CD4-positive, alpha-beta T cell treated with Interleukin-17A for 4 hours (primary cell): Measurements from ENCODE around the gene HCRT.
"Not testable (repeated sequence)": the region's sequence is repeated elsewhere in the genome, so short reads cannot be mapped to it uniquely, and the experiment has no call there.

Experiments
- DNase-seq: peaks from one replicate; pipeline ENCODE4 v3.0.0-alpha.2; 2020; ENCODE audit warnings: mixed read lengths

Gene HCRT

DNA sequence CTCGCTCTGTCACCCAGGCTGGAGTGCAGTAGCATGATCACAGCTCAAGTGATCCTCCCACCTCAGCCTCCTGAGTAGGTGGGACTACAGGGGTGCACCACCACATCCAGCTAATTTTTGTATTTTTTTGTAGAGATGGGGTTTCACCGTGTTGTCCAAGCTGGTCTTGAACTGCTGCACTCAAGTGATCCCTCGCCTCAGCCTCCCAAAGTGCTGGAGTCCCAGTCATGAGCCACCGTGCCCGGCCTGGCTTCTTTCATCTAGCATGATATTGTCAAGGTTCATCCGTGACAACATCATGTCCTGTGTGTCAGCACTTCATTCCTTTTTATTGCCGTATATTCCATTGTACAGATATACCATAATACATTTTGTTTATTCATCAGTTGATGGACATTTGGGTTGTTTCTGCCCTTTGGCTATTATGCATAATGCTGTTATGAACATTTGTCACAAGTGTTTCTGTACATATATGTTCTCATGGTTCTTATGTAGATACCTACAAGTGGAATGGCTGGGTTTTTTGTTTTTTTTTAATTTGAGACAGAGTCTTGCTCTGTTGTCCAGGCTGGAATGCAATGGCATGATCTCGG, 12.4 kb upstream of the HCRT start:
- DNase-seq: no peak

DNA sequence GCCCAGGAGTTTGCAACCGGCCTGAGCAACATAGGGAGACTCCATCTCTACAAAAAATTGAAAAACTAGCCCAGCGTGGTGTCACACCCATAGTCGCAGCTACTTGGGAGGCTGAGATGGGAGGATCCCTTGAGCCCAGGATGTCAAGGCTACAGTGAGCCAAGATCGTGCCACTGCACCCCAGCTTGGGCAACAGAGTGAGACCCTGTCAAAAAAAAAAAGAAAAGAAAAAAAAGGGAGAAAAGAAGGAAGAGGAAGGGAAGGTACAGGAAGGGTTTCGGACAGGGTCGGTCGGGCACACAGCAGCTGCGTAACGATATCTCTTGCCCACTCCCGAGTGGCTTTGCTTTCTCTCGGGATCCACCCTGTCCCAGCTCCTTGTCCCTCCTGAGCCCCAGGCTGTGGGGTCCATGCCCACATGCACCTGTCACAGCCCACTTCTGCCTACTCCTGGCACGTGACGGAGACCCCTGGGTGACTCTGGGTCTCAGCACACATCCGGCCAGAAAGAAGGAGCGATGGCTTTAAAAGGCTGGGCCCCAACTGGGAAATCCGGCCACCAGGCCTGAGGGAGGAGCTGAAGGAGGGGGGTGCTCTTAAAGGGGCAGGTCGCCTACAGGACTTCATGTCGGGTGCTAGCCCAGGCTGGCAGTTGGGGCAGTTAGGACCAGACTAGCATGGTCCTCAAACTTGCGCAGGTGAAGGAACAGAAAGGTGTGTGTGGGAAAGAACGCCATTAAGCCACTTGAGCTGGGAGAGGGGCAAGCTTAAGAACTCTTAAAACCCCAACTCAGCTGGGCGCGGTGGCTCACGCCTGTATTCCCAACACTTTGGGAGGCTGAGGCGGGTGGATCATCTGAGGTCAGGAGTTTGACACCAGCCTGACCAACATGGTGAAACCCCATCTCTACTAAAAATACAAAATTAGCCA, 9.0 kb upstream of the HCRT start, which contains the start of gene GHDC:
Gene GHDC (minus strand): TSS at position 526 of the 931 bp plus-strand sequence. CDS start 913 bp downstream, outside the sequence.
- peak; percentile 84 for DNase-seq

DNA sequence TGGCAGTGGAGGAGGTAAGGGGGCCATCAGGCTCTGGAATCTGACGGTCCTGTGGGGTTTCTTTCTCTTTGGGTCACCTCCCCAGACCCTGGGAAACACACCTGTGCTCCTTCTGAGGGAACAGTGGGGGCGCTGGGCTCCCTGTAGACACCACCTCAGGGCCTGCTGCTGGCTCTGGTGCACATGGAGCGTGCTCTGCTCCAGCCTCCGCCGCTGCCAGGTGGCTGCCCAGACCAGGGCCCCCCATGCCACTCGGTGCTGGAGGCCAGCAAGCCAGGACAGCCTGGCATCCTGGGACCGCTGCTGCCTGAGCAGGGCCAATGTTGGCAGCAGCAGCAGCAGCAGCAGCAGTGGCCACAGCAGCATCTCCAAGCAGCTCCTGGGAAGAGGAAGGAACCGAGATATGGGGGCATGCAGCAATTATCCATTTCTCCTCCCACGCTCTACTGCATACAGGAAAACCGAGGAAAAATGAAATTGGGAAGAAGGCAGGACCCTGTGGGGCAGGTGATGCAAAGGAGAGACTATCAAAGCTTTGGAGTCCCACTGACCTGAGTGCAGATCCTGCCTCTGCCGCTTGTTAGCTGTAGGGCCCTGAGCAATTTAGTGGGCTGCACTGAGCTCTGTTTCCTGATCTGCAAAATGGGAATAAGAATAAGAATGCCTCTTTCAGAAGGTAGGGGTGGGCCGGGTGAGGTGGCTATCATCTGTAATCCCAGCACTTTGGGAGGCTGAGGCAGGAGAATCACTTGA, 8.1 kb upstream of the HCRT start:
- DNase-seq: no peak

DNA sequence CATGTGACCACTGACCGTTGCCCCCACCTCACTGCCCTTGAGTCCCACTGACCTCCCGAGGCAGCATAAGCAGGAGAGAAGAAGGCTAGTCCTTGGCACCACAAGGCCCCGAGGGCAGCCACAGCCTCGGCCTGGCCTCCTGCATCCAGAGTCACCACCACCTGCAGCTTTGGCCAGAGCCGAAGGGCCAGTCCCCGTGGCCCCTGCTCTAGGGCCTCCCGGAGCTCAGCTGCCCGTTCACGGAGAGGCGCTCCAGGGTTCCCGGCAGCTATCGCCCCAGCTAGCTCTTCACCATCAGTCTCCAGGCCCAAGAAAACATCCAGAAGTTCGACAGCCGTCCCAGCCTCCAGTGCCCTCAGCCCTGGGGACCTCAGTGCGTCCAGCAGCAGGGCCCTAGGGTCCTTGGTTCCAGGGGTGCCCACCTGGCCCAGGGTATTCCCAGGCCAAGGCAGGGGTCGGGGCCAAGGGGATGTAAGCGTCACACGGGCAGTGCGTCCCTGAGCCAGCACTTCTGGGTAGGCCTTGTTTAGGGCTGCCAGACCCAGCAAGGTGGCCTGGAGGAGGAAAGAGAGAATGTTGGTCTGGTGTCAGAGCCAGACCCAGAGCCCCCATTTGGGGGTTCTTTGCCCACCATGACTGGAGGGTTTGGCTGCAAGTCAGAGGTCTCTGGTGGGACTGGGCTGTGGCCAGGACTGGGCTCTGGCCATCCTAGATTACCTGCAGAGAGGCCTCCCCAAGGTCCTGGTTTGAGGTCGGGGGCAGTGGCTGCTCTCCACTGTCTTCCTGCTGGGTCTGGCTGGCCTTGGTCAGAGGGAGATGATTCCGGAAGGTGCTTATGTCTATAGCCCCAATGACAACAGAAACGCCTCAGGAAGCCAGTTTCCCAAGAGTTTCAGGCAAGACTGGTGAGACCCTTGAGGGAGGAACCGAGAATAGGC, 7.2 kb upstream of the HCRT start:
- no peak for DNase-seq

DNA sequence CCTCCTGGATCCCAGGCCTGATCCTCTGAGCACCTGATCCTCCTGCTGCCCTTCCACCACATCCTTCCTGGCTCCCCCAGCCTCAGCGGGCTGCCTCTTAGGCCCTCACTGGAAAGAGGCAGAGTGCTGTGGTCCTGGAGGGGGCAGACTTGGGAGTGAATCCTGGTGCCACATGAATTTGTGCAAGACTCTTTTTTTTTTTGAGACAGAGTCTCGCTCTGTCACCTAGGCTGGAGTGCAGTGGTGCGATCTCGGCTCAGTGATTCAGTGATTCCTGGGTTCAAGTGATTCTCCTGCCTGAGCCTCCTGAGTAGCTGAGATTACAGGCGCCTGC, 6.0 kb upstream of the HCRT start:
- DNase-seq: no peak

DNA sequence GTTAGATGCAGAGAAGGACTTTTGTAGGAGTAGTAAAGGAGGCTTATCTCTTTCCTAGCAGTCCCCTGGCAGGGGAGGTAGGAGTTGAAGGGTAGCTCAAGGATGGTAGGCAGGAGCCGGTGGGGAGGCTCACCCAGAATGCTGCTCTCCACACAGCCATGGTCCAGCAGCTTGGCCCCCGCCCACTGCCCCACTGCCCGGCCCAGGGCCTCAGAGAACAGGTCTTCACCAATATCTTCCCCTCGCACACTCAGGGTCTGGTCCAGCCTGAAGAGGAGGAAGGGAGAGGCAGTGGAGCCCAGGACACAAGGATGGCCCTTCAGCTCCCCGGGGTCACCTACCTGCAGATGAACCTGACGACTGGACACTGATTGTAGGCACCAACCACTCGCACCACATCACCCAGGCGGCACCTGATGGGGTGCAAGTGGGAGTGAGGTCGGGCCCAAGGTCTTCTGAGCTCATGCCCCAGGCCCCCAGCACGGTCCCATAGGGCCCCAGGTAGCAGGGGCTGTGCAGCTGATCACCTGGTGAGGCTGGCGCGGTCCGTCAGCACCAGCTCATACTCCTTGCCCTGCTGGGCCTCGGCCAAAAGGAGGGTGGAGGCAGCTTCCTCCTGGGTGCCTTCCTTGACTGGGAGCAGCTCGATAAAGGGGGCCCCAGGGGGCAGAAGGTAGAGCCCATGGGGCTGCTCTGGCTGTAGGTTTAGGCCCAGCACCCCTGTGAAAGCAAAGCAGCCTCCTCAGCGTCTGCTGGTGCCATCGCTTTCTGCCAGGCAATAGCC, 5.4 kb upstream of the HCRT start:
- no peak for DNase-seq

DNA sequence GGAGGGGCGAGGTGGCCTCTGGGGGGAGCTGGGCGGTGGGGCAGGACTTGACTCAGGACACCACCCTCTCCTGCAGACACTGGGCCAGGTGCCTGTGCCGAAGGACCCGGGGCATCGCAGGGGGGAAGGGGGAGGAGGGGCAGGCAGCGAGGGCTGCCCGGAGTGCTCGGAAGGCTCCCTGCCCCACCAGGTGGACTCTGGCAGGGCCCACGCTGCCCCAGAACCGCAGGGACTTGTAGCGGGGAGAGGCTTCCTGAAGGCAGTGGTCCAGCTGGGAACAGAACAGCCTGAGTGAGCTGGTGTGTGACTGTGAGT, 4.4 kb upstream of the HCRT start:
- no peak for DNase-seq

DNA sequence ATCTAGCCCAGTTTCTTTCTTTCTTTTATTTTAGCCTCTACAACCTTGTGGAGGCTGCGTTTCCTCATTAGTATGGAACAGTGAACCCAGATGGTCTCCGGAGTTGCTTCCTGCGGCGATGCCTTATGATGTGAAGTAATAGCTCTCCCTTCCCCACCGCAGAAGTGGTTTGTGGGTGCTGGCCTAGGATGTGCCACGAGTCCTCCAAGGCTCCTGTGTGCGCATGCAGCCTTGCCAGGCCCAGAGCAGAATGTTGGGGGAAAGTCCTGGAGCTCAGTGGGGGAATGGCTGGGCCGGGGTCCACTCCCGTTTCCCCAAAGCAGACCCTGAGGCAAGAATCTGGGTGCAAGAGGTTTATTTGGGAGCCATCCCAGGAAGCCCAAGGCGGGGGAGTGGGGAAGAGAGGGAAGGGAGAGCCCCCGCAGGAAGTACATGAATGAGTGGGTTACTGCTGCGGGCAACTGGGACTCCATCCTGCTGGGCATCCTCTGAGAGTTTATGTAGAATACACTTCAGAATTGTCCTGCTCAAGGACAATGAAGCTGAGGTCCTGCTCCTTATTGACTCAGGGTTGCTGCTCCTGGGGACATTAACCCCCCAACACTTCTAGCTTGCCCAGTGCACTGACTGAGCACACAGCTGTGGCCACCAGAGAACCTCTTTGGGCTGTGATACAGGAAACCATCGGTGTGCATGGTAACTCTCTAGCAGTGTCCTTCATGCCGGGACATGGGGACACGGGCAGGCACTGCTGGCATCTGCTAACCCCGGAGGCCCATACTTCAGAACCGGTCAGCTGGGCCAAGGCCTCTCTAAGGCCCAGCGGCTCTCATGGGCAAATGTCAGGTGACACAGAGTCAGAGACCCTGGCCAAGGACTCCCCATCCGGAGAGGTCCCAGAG, 3.7 kb upstream of the HCRT start:
- no peak for DNase-seq

DNA sequence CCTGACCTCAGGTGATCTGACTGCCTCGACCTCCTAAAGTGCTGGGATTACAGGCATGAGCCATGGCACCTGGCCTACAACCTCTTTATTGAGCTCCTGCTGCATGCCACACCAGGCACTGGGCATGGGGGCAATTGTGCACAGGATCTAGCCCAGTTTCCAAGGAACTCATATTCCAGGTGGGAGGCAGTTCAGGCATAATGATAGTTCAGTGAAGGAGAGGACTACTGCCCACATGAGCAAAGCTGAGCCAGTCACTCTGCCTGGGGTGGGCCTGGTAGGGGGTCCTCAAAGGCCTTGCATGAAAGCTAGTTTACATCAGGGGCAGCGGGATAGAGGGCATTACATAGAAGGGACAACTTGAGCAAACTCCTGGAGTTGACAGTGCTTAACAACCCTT, 2.6 kb upstream of the HCRT start:
- no peak for DNase-seq

DNA sequence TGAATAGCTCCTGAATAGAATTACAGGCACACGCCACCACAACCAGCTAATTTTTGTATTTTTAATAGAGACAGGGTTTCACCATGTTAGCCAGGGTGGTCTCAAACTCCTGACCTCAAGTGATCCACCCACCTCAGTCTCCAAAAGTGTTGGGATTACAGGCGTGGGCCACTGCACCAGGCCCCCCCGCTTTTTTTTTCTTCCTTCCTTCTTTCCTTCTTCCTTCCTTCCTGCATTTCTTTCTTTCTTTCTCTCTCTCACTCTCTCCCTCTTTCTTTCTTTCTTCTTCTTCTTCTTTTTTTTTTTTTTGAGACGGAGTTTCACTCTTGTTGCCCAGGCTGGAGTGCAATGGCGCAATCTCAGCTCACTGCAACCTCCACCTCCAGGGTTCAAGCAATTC, 939 bp upstream of the HCRT start:
- DNase-seq: not testable (repeated sequence)

DNA sequence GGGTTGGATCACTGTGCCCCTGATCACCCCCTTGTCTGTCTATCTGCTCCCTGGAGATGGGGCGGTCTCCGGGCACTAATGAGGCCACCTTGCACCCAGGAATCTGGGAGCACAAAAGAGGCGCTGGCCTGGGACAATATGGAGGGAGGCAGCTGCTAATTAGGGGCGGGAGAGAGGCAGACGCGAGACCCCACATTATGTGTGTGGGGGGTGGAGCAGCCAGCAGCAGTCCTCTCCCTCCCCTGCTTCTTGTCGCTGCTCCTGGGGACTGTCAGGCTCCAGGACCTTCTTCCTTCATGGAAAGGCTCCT, 324 bp upstream of the HCRT start:
- DNase-seq: no peak

DNA sequence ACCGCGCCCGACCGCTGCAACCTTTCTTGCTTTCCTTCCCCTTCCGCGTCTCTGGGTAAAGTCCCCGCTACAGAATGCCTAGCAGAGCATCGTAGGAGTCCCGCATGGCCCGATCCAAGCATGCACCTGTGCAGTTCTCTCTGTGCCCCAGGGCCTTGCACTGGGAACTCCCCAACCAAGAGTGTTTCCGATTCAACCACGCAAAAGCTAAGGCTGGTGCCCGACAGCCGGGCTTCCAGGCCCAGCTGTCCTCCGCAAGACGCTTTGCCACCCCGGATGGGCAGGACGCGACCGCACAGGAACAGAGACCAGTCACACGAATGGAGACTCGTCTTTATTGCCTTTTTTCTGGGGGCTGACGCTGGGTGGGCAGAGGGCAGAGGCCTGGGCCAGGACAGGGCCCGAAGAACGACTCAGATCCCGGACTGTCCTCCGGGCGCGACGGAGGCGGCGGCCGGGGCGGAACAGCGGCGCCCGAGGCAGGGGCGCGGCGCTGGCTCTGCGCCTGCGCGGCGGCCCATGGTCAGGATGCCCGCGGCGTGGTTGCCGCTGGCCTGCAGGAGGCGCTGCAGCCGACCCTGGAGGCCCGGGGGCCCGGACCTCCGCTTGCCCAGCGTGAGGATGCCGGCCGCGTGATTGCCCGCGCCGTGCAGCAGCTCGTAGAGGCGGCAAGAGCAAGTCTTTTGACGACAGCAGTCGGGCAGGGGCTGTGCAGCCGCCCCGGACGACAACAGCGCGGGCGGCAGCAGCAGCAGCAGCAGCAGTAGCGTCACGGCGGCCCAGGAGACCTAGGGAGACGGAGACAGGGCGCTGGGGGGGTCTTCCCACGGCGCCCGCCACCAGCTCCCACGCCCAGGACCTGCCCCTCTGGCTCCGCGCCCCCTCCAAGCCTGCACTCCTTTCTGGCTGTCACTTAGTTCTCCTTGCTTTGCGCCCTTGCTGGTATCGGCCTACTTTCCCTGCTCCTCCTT, 1.2 kb downstream of the HCRT start:
- DNase-seq: peak; percentile 85

DNA sequence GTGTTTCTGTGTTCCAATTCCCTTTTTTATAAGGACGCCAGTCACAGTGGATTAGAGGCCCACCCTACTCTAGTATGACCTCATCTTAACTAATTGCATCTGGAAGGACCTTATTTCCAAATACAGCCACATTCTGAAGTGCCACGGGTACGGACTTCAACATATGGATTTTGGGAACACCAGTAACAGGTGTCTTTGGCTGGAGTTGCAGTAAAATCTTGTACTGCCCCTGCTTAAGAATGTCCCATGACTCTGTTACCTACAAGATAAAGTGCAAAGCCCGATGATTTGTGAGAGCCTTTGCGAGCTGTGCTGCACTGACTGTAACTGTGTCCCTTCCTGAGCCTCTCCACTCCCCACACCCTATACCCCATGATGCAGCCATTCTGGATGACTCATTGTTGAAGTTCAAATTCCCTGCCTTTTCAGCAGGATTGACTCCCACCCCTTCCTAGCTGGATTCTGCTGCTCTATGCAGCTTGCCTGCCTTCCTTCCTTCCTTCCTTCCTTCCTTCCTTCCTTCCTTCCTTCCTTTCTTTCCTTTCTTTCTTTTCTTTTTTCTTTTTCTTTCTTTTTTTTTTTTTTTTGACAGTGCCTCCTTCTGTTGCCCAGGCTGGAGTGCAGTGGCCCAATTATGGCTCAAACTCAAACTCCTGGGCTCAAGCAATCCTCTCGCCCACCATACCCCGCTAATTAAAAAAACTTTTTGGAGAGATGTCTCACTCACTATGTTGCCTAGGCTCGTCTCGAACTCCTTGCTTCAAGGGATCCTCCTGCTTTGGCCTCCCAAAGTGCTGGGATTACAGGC, 2.1 kb downstream of the HCRT start:
- no peak for DNase-seq

DNA sequence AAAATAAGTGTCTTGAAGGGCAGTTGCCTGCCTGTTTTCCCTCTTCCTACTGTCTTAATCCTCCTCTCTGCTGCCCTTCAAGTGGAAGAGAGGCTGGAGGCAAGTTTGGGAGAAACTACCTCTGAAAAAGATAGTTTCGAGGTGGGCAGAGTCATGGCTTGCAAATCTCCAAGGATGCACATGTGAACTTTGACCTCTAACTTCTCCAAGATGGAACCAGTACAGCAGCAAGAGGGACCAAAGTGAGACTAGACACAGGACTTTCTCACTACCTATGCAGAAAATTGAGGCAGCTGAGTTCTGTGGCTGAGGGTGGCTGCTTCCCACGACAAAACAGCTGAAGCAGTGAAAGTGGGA, 3.4 kb downstream of the HCRT start:
- DNase-seq: no peak

DNA sequence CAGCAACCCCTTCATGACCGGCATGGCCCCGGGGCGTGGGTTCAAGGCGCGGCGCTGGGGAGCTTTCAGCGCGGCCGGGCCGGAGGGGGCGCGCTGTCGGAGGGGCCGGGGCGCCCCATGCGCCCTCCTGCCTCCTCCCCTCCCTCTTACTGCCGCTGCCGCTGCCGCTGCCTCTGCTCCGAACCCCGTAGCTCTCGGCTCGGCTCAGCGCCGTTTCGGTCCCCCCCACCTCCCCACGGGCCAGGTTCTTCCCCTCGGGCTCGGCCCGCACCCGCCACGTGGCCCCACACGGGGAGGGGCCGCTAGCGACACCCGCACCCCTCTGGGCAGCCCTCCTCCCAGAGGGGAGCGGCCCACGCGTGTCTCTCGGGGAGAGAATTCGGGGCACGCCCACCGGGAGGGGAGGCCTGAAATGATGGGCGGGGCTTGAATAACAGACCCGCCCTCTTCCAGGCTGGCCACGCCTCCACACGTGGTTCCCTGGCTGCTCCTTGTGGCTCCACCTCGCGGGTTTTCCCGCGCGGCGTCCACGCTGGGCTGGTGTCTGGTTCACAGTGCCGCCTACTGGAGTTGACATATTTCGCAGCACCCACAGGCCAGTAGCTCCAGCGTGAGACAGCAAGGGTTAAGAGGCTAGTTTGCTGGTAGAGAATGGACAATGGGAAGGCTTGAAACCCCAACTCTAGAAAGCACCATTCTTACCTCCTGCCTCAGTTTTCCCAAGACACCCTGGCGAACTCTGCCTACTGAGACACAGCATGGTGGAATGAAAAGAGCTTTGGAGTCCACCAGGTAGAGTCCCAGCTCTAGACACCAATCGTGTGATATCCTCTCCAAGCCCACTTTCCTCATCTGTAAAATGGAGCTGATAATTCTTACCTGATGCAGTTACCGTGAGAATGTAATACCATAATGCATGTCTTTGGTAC, 4.1 kb downstream of the HCRT start, which contains the start of gene KCNH4:
Gene KCNH4 (minus strand): TSS at position 221 of the 929 bp plus-strand sequence. CDS start 197 bp downstream, at position 24.
- DNase-seq: peak; percentile 85

DNA sequence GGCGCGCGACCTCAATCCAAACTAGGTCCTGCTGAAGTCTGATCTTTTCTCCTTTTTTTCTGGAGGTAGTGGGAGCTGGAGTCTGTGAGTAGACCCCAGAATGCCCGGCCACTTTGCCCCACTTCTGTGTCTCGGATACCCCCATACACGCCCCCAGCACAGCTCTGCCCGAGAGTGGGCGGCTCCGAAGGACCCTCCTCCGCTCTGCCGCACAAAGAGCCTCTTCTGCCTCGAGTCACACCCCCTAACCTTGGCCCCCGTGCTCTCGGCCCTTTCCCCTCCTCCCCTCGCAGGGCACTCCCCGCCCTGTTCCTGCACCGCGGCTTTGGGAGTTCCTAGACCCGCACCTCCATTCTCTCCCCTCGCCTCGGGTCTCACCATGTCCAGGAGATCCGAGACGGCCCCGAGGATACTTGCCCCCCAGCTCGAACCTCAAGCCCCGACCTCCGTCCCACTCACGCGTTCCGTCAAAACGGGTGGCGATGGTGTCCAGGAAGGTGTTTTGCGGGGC, 4.8 kb downstream of the HCRT start:
- no peak for DNase-seq

DNA sequence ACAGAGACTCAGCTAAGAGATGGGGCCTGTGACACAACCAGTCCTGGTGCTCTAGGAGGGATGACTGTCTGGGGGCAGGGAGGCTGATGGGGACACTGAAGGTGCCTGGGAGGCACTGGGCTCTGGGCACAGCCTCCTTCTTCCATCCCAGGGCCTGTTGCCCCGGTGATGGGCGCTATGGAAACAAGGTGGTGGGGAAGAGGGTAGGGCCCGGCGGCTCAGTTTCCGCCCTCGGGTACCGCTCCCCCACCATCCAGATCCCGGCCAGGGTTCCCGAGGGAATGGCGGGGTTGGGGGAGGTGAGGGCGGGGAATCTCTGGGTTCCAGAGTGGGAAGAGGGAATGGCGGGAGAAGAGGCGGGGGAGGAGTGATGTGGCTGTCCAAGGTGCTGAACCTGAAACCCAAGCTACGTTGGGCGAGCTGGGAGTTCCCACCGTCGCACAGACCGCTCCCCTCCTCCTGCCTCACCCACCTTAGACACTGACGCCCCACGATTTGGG, 5.3 kb downstream of the HCRT start:
- DNase-seq: peak; percentile 45
